Neutrophil (primary cell): Measurements from ENCODE around the gene CD22.

ENCODE experiments used
- H3K27ac ChIP-seq: fragments of 200-600 bp; sonication (generic); 2 replicates; pipeline ENCODE4 v1.5.1; 2016; ENCODE audit warnings: mild to moderate bottlenecking, moderate library complexity
- H3K27me3 ChIP-seq: fragments of 200-600 bp; sonication (generic); 2 replicates; pipeline ENCODE4 v1.6.0; 2016; ENCODE audit warnings: mild to moderate bottlenecking
- H3K36me3 ChIP-seq: fragments of 200-600 bp; sonication (generic); 2 replicates; pipeline ENCODE4 v1.5.1; 2017
- H3K4me1 ChIP-seq, 2 experiments: fragments of 200-600 bp in 1 of 2; sonication (generic) in 1 of 2; 1 replicate in 1 of 2; 2 replicates in 1 of 2; pipeline versions ENCODE4 v1.5.1 to v1.6.1; 2013 to 2016; ENCODE audit warnings: low read depth in 1 of 2, low read length in 1 of 2, mild to moderate bottlenecking in 1 of 2, moderate library complexity in 1 of 2; ENCODE audit not compliant: control insufficient read depth in 1 of 2, insufficient read depth in 1 of 2
- H3K4me3 ChIP-seq, 2 experiments: fragments of 200-600 bp in 1 of 2; sonication (generic) in 1 of 2; 1 replicate in 1 of 2; 2 replicates in 1 of 2; pipeline ENCODE4 v1.5.1; 2013 to 2016; ENCODE audit warnings: low read depth in 1 of 2, low read length in 1 of 2, mild to moderate bottlenecking in 1 of 2, moderate library complexity in 1 of 2
- H3K9me3 ChIP-seq: fragments of 200-600 bp; sonication (generic); 2 replicates; pipeline ENCODE4 v1.5.1; 2016
- TF ChIP-seq, protein P1 (sequence below): fragments of 200-600 bp; sonication (generic); IDR thresholded peaks from 2 replicates; pipeline ENCODE4 v1.5.1; 2016; ENCODE audit warnings: antibody characterized with exemption

CD22 gene

DNA sequence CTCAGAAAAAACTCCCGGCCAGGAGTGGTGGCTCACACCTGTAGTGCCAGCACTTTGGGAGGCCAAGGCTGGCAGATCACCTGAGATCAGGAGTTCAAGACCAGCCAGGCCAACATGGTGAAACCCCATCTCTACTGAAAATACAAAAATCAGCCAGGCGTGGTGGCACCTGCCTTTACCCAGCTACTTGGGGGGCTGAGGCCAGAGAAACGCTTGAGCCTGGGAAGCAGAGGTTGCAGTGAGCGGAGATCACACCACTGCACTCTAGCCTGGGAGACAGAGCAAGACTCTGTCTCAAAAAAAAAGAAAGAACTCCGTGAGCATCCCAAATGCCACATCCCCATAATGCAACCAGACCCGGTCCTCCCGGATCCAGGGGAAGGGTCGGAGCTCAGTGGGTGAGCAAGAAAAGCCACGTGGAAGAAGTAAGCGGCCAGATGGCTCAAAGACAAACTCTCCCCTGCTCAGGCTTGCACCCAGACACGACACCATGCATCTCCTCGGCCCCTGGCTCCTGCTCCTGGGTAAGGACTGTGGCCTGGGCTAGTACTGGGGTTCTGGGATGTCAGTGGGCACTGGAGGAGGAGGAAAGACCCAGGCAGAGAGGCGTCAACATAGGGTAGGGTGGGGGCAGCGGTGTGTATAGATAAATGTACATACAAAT, 2.7 kb downstream of the CD22 start:
- H3K27me3 ChIP-seq: peaks cover 16% of the 10 kb centered on the region
- H3K27ac ChIP-seq: no peak overlapping the region
- no peaks in the 10 kb centered on the region for H3K9me3 ChIP-seq
- no peaks in the 10 kb centered on the region for H3K36me3 ChIP-seq
- TF ChIP-seq, protein P1, sequence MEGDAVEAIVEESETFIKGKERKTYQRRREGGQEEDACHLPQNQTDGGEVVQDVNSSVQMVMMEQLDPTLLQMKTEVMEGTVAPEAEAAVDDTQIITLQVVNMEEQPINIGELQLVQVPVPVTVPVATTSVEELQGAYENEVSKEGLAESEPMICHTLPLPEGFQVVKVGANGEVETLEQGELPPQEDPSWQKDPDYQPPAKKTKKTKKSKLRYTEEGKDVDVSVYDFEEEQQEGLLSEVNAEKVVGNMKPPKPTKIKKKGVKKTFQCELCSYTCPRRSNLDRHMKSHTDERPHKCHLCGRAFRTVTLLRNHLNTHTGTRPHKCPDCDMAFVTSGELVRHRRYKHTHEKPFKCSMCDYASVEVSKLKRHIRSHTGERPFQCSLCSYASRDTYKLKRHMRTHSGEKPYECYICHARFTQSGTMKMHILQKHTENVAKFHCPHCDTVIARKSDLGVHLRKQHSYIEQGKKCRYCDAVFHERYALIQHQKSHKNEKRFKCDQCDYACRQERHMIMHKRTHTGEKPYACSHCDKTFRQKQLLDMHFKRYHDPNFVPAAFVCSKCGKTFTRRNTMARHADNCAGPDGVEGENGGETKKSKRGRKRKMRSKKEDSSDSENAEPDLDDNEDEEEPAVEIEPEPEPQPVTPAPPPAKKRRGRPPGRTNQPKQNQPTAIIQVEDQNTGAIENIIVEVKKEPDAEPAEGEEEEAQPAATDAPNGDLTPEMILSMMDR: no peak
- no peak overlapping the region for H3K4me3 ChIP-seq
- peaks cover 6 to 7% of the 10 kb centered on the region in 2 experiments for H3K4me1 ChIP-seq

DNA sequence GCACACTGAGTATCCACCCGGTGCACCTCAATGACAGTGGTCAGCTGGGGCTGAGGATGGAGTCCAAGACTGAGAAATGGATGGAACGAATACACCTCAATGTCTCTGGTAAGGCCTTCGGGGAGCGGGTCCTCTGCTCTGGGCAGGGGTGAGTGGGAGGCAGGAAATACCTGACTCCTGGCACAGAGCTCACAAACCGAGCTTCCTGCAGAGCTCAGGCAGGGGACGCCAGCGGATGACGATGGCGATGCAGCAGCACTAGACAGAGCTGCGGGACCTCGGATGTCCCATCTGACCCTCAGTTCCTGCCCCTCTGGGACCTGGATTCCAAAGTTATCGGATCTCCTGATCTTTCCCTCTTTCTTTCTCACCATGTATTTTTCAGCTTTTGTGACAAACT, 3.8 kb downstream of the CD22 start:
- Histone ChIP-seq H3K36me3 (no peaks in the 10 kb centered on the region), H3K27ac (no peak overlapping the region), H3K4me1 (peaks cover 6 to 7% of the 10 kb centered on the region in 2 experiments), H3K4me3 (no peak overlapping the region), H3K9me3 (no peaks in the 10 kb centered on the region), H3K27me3 (peaks cover 16% of the 10 kb centered on the region)
- TF ChIP-seq, protein P1: no peak

DNA sequence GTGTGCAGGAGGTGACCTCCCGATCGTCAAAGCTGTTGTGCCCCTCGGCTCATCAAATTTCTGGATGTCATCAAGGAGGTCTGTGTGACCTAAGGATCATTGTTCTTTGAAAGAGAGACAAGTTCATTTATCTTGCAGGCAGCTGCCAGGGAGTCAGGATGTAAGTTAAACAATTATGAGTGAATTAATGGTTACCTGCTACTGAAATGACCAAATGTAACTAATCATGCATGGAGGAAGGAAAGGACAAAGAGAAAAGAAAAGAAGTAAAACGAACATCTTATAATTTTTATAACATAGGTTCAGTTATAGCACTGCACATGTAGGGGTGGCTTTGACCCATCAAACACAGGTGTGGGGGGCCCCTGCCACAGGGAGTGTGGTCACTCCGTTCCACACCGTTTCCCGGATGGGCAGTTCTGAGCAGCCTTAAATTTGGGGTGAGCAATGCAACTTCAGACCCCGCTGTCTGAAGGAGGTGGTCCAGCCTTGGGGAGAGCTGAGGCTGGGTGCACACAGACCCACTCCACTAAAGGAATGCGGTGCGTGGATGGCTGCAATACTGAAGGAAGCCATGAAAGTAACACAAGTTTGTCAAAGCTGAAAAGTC, 5.3 kb downstream of the CD22 start:
- Histone ChIP-seq H3K4me3 (no peak overlapping the region), H3K9me3 (no peaks in the 10 kb centered on the region), H3K27ac (no peak overlapping the region), H3K4me1 (peaks cover 0 to under 1% of the 10 kb centered on the region in 2 experiments), H3K27me3 (peaks cover 16% of the 10 kb centered on the region), H3K36me3 (no peaks in the 10 kb centered on the region)
- TF ChIP-seq, protein P1: no peak

DNA sequence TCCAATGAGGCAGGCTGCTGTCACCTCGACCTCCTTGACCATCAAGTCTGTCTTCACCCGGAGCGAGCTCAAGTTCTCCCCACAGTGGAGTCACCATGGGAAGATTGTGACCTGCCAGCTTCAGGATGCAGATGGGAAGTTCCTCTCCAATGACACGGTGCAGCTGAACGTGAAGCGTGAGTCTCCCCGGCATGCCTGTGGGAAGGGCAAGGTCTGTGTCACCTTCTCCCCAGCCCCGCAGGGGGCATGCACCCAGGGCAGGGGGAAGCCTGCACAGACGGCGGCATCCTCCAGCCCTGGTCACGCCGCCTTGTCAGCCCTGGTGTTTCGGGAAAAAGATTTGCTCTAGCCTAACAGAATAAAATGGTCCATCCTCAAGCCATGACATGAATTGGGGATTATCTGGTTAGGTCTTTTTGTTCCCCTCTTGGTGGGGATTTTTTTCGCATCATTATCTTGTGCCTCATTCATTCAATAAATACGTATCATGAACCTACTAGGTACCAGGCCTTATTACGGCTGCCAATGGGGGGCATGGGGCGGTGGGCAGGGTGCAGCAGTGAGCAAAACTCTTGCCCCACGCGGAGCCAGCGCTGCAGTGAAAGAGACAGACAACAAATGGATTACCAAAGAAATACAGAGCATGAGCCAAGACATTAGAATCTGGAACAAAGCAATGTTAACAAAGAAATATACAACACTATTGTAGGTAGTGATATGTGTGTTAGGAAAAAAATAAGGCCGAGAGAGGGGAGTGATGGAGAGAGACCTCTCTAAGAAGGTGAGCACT, 7.4 kb downstream of the CD22 start:
- H3K27ac ChIP-seq: no peak overlapping the region
- H3K27me3 ChIP-seq: peaks cover 16% of the 10 kb centered on the region
- TF ChIP-seq, protein P1: no peak
- H3K4me3 ChIP-seq: no peak overlapping the region
- H3K4me1 ChIP-seq: no peaks in the 10 kb centered on the region
- no peaks in the 10 kb centered on the region for H3K36me3 ChIP-seq
- no peaks in the 10 kb centered on the region for H3K9me3 ChIP-seq

DNA sequence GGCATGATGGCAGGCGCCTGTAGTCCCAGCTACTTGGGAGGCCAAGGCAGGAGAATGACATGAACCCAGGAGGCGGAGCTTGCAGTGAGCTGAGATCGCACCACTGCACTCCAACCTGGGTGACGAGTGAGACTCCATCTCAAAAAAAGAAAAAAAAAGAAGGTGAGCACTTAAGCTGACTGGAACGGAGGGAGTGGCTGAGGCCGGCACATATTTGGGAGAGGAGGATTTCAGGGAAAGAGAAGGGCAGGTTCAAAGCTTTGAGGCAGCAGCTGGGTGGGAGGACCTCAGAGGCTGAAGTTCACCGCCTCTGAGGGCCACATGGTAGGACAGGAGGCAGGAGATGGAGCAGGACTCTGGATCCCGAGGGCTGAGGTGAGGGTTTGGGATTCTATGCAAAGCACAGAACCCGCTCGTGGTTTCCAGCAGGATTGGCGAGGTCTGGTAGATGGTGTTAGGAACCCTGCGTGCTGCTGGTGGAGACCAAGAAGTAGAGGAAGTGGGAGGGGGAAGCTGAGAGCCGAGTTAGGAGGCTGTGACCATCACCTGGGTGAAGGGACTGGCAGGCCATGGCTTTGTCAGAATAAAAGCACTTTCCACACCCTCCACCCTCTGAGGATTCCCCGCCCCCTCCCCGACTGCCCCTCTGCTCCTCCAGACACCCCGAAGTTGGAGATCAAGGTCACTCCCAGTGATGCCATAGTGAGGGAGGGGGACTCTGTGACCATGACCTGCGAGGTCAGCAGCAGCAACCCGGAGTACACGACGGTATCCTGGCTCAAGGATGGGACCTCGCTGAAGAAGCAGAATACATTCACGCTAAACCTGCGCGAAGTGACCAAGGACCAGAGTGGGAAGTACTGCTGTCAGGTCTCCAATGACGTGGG, 8.4 kb downstream of the CD22 start:
- H3K4me1 ChIP-seq: peaks cover 0 to 2% of the 10 kb centered on the region in 2 experiments
- peaks cover 14% of the 10 kb centered on the region for H3K27me3 ChIP-seq
- H3K4me3 ChIP-seq: no peak overlapping the region
- no peak overlapping the region for H3K27ac ChIP-seq
- TF ChIP-seq, protein P1: no peak
- no peaks in the 10 kb centered on the region for H3K36me3 ChIP-seq
- H3K9me3 ChIP-seq: no peaks in the 10 kb centered on the region
